ENCODE results near the gene ZNF438. TPM values are rescaled to one million over a fixed set of nuclear protein-coding genes. Genes with fewer than 3 reads are reported as not detected.

Gene ZNF438
- total RNA-seq, 1 experiment from 2014 or later, result 8.4 TPM

- no TSS peak for BruUV-seq (replicated peaks)
- CTCF ChIA-PET, result no interaction called here
These were observed 191.1 kb downstream of the ZNF438 start for GRCh38 chr10:30840395-30841050.

DNA sequence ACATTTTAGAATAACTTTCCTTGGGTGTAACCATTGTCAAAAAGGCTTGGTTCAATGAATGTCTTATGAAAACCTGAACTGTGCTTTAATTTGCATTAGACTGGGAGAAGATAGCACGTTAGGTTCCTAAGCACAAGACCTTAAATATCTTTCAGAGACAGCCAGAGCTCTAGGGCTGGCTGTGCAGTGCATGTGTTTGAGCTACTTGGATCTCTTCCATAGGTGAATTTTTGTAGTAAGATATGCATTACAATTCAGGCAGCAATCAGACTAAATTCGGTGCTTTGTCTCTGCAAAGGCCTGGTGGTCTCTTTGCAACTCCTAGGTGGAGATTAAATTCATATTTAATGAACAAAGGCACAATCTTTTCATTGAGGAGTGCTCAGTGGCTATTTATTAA is 192.0 kb downstream of the ZNF438 start:
- DNase-seq (ENCODE audit: unreplicated experiment), result no peak
- no peak for TF ChIP-seq CTCF (IDR thresholded peaks at IDR 0.05; ENCODE audit: unreplicated experiment)
- intact Hi-C loops (cut with micrococcal nuclease), result no loop called here
- H3K36me3 Mint-ChIP-seq (ENCODE audit: insufficient read depth, unreplicated experiment), result no peaks in the 10 kb centered on the region
- POLR2A ChIA-PET, result no interaction called here
- no peaks in the 10 kb centered on the region for H3K4me1 Mint-ChIP-seq (ENCODE audit: insufficient read depth, unreplicated experiment)
- no peak overlapping the region for H3K4me3 Mint-ChIP-seq (ENCODE audit: unreplicated experiment)
- no TSS peak for BruUV-seq (replicated peaks)
- H3K27ac Mint-ChIP-seq (ENCODE audit: low read depth, unreplicated experiment), result no peak overlapping the region
- H3K9me3 Mint-ChIP-seq (ENCODE audit: unreplicated experiment), result no peaks in the 10 kb centered on the region
- H3K27me3 Mint-ChIP-seq (ENCODE audit: insufficient read depth, unreplicated experiment), result no peaks in the 10 kb centered on the region
- CTCF ChIA-PET, result no interaction called here

More at GRCh38 chr10:30840395-30841050, 191.1 kb downstream of the ZNF438 start:
- H3K4me1 Mint-ChIP-seq (ENCODE audit: insufficient read depth, unreplicated experiment), result no peaks in the 10 kb centered on the region
- H3K27me3 Mint-ChIP-seq (ENCODE audit: insufficient read depth, unreplicated experiment), result no peaks in the 10 kb centered on the region
- DNase-seq (ENCODE audit: unreplicated experiment), result no peak
- no peaks in the 10 kb centered on the region for H3K36me3 Mint-ChIP-seq (ENCODE audit: insufficient read depth, unreplicated experiment)
- H3K9me3 Mint-ChIP-seq (ENCODE audit: unreplicated experiment), result no peaks in the 10 kb centered on the region
- H3K4me3 Mint-ChIP-seq (ENCODE audit: unreplicated experiment), result no peak overlapping the region
- no peak for TF ChIP-seq CTCF (IDR thresholded peaks at IDR 0.05; ENCODE audit: unreplicated experiment)
- intact Hi-C loops (cut with micrococcal nuclease), result no loop called here
- no peak overlapping the region for H3K27ac Mint-ChIP-seq (ENCODE audit: low read depth, unreplicated experiment)
- POLR2A ChIA-PET, result no interaction called here

DNA sequence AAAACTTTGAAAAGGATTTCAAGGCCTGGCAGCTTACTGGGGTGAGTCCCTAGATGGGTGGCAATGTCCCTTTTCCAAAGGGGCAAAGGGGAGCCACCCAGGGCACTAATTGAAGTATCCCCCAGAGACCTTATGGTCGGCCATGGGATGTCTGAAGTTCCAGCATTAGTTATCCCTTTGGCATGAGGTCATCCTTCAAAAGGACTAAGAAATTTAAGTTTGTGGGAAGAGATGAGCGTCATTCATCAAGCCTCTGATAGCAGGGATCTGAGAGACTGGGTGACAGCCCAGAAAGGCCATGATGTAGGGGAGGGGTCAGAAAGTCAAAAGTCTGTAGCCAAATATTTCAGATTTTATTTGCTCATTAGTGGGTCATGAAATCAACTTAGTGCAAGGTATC is 195.3 kb downstream of the ZNF438 start:
- H3K27ac Mint-ChIP-seq (ENCODE audit: low read depth, unreplicated experiment), result no peak overlapping the region
- POLR2A ChIA-PET, result no interaction called here
- intact Hi-C loops (cut with micrococcal nuclease), result no loop called here

GRCh38 chr10:30835146-30835545 is 196.5 kb downstream of the ZNF438 start:
- intact Hi-C loops (cut with micrococcal nuclease), result no loop called here
- Mint-ChIP-seq H3K27me3 (ENCODE audit: insufficient read depth, unreplicated experiment) (no peaks in the 10 kb centered on the region), H3K4me1 (ENCODE audit: insufficient read depth, unreplicated experiment) (peaks cover 3% of the 10 kb centered on the region), H3K4me3 (ENCODE audit: unreplicated experiment) (no peak overlapping the region), H3K36me3 (ENCODE audit: insufficient read depth, unreplicated experiment) (no peaks in the 10 kb centered on the region), H3K9me3 (ENCODE audit: unreplicated experiment) (no peaks in the 10 kb centered on the region), H3K27ac (ENCODE audit: low read depth, unreplicated experiment) (no peak overlapping the region)
- ChIA-PET POLR2A (no interaction called here), CTCF (no interaction called here)
- no TSS peak for BruUV-seq (replicated peaks)
- no peak for TF ChIP-seq CTCF (IDR thresholded peaks at IDR 0.05; ENCODE audit: unreplicated experiment)
- no peak for DNase-seq (ENCODE audit: unreplicated experiment)

More for the DNA sequence above, 195.3 kb downstream of the ZNF438 start:
- TF ChIP-seq CTCF (IDR thresholded peaks at IDR 0.05; ENCODE audit: unreplicated experiment), result no peak
- H3K27me3 Mint-ChIP-seq (ENCODE audit: insufficient read depth, unreplicated experiment), result no peaks in the 10 kb centered on the region
- H3K36me3 Mint-ChIP-seq (ENCODE audit: insufficient read depth, unreplicated experiment), result no peaks in the 10 kb centered on the region
- no TSS peak for BruUV-seq (replicated peaks)
- H3K4me1 Mint-ChIP-seq (ENCODE audit: insufficient read depth, unreplicated experiment), result no peaks in the 10 kb centered on the region
- DNase-seq (ENCODE audit: unreplicated experiment), result no peak
- CTCF ChIA-PET, result no interaction called here
- H3K9me3 Mint-ChIP-seq (ENCODE audit: unreplicated experiment), result no peaks in the 10 kb centered on the region
- no peak overlapping the region for H3K4me3 Mint-ChIP-seq (ENCODE audit: unreplicated experiment)
